ENCODE measurements around the gene STING1. TPM values are rescaled to one million over a fixed set of nuclear protein-coding genes. Genes with fewer than 3 reads are reported as not detected.
"Not testable (repeated sequence)": the region's sequence is repeated elsewhere in the genome, so short reads cannot be mapped to it uniquely, and the experiment has no call there.

STING1 gene
- total and polyA plus RNA-seq, 8 donors = 6.1 to 23.7 (median 11.6) TPM

GRCh38 chr5:139446956-139447779, 35.4 kb downstream of the STING1 start:
- WGBS, 5 donors = 81 to 91% (median 86%) methylated on average over 5 of the region's 5 CpGs
- DNase-seq = no peak

GRCh38 chr5:139445325-139446170, 37.0 kb downstream of the STING1 start:
- no peak overlapping the region for H3K27ac ChIP-seq
- no peaks in the 10 kb centered on the region for H3K9me3 ChIP-seq
- H3K4me1 ChIP-seq = no peaks in the 10 kb centered on the region
- intact Hi-C loops (cut with DNase I; ENCODE audit: low total_unique reads) = no loop called here
- TF ChIP-seq POLR2AphosphoS5 (IDR thresholded peaks at IDR 0.05) (no peak), CTCF (IDR thresholded peaks at IDR 0.05) (no peak), EP300 (IDR thresholded peaks at IDR 0.05) (no peak), POLR2A (IDR thresholded peaks at IDR 0.05) (no peak)
- no peaks in the 10 kb centered on the region for H3K36me3 ChIP-seq
- DNase-seq = peak in 1 of 2 donors; percentile 64
- WGBS, 5 donors = 39 to 57% (median 49%) methylated on average over 7 of the region's 7 CpGs
- no peaks in the 10 kb centered on the region for H3K27me3 ChIP-seq
- H3K4me3 ChIP-seq = no peak overlapping the region

More at GRCh38 chr5:139446956-139447779, 35.4 kb downstream of the STING1 start:
- Histone ChIP-seq H3K36me3 (no peaks in the 10 kb centered on the region), H3K27ac (no peak overlapping the region), H3K9me3 (no peaks in the 10 kb centered on the region), H3K27me3 (no peaks in the 10 kb centered on the region), H3K4me1 (no peaks in the 10 kb centered on the region), H3K4me3 (no peak overlapping the region)
- no peak for TF ChIP-seq CTCF (IDR thresholded peaks at IDR 0.05)
- no peak for TF ChIP-seq POLR2AphosphoS5 (IDR thresholded peaks at IDR 0.05)
- TF ChIP-seq POLR2A (IDR thresholded peaks at IDR 0.05) = no peak
- no peak for TF ChIP-seq EP300 (IDR thresholded peaks at IDR 0.05)
- intact Hi-C loops (cut with DNase I; ENCODE audit: low total_unique reads) = no loop called here

GRCh38 chr5:139443831-139444453, 38.6 kb downstream of the STING1 start:
- Histone ChIP-seq H3K27me3 (no peaks in the 10 kb centered on the region), H3K9me3 (no peaks in the 10 kb centered on the region), H3K4me3 (no peak overlapping the region), H3K36me3 (no peaks in the 10 kb centered on the region), H3K4me1 (peaks cover 0 to 8% (median 7%) of the 10 kb centered on the region in 4 donors), H3K27ac (no peak overlapping the region)
- intact Hi-C loops (cut with DNase I; ENCODE audit: low total_unique reads) = no loop called here
- no peak for TF ChIP-seq POLR2A (IDR thresholded peaks at IDR 0.05)
- TF ChIP-seq CTCF (IDR thresholded peaks at IDR 0.05) = no peak
- TF ChIP-seq POLR2AphosphoS5 (IDR thresholded peaks at IDR 0.05) = no peak
- TF ChIP-seq EP300 (IDR thresholded peaks at IDR 0.05) = no peak
- WGBS, 5 donors = 55 to 74% (median 68%) methylated on average over 4 of the region's 4 CpGs
- DNase-seq = peak in 1 of 2 donors; percentile 24

GRCh38 chr5:139440416-139440815, 42.1 kb downstream of the STING1 start:
- H3K27ac ChIP-seq = peak overlapping the region in 1 of 5 donors; percentile 98
- intact Hi-C loops (cut with DNase I; ENCODE audit: low total_unique reads); H3K27me3 ChIP-seq; H3K9me3 ChIP-seq; H3K36me3 ChIP-seq; H3K4me3 ChIP-seq; DNase-seq: not testable (repeated sequence)
- peaks cover 4 to 17% (median 14%) of the 10 kb centered on the region in 4 donors for H3K4me1 ChIP-seq
- 96 to 98% (median 97%) methylated on average over 13 to 17 of the region's 17 CpGs for WGBS, 5 donors
